ENCODE measurements around the gene TM7SF2. TPM values are rescaled to one million over a fixed set of nuclear protein-coding genes. Genes with fewer than 3 reads are reported as not detected.

TM7SF2 gene
- total and polyA plus RNA-seq, 12 donors = 18.5 to 87.8 (median 69.5) TPM

GRCh38 chr11:65066315-65066714, 45.4 kb upstream of the TM7SF2 start:
- TF ChIP-seq CTCF (IDR thresholded peaks at IDR 0.05) = no peak
- H3K27me3 ChIP-seq = peaks cover 0 to 8% (median 0%) of the 10 kb centered on the region in 7 donors
- H3K27ac ChIP-seq = no peak overlapping the region
- H3K4me3 ChIP-seq = no peak overlapping the region
- no peaks in the 10 kb centered on the region for H3K9me3 ChIP-seq
- ATAC-seq (no peak), DNase-seq (no peak)
- intact Hi-C loops (cut with DNase I) = no loop called here
- H3K36me3 ChIP-seq = no peaks in the 10 kb centered on the region
- WGBS, 2 donors = 75 to 76% methylated on average over 11 of the region's 11 CpGs
- H3K4me1 ChIP-seq = no peaks in the 10 kb centered on the region

- no peak for ATAC-seq
- no peak for TF ChIP-seq CTCF (IDR thresholded peaks at IDR 0.05)
- intact Hi-C loops (cut with DNase I) = no loop called here
- H3K36me3 ChIP-seq = no peaks in the 10 kb centered on the region
- no peak for DNase-seq
- no peak overlapping the region for H3K4me3 ChIP-seq
- no peaks in the 10 kb centered on the region for H3K4me1 ChIP-seq
- H3K27me3 ChIP-seq = peaks cover 0 to 8% (median 0%) of the 10 kb centered on the region in 7 donors
- H3K27ac ChIP-seq = no peak overlapping the region
- no peaks in the 10 kb centered on the region for H3K9me3 ChIP-seq
- WGBS, 2 donors = 77 to 86% methylated on average over 4 of the region's 4 CpGs
Observed at GRCh38 chr11:65066805-65067291, 44.8 kb upstream of the TM7SF2 start.

- Histone ChIP-seq H3K9me3 (no peaks in the 10 kb centered on the region), H3K4me3 (no peak overlapping the region), H3K4me1 (no peaks in the 10 kb centered on the region), H3K36me3 (no peaks in the 10 kb centered on the region), H3K27me3 (peaks cover 0 to 8% (median 0%) of the 10 kb centered on the region in 7 donors), H3K27ac (no peak overlapping the region)
- DNase-seq (no peak), ATAC-seq (peak in 1 of 8 donors; percentile 13)
- 80 to 84% methylated on average over 10 of the region's 10 CpGs for WGBS, 2 donors
- no peak for TF ChIP-seq CTCF (IDR thresholded peaks at IDR 0.05)
- intact Hi-C loops (cut with DNase I) = no loop called here
Observed at GRCh38 chr11:65067446-65067845, 44.2 kb upstream of the TM7SF2 start.

DNA sequence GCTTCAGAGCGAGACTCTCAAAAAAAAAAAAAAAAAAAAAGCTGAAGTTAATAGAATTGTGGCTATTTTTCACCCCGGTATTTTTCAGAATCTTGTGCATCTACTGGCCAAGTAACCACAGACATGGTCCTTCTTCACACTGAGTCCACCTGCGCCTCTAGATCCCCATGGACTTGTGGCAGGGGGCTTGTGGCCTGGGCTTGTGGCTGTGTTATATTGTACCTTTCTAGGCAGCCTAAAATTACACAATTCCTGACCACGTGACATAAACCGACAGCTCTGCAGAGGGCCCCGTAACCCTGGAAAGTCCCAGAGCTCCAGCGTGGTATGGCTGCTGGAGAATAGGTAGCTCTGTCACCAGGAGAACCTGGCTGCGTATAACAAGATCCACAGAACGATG, 42.5 kb upstream of the TM7SF2 start:
- no peak for TF ChIP-seq CTCF (IDR thresholded peaks at IDR 0.05)
- Histone ChIP-seq H3K4me3 (no peak overlapping the region), H3K27ac (no peak overlapping the region), H3K27me3 (peaks cover 0 to 8% (median 0%) of the 10 kb centered on the region in 7 donors), H3K36me3 (no peaks in the 10 kb centered on the region), H3K9me3 (no peaks in the 10 kb centered on the region), H3K4me1 (no peaks in the 10 kb centered on the region)
- 72 to 73% methylated on average over 9 of the region's 9 CpGs for WGBS, 2 donors
- DNase-seq (no peak), ATAC-seq (no peak)
- intact Hi-C loops (cut with DNase I) = no loop called here
